IPS DF 4.7 (cell line): ENCODE measurements around the gene NDUFS5.
"Not testable (repeated sequence)": the region's sequence is repeated elsewhere in the genome, so short reads cannot be mapped to it uniquely, and the experiment has no call there.

Source experiments
- DNase-seq: peaks from one replicate; pipeline ENCODE4 v3.0.0-alpha.2; 2013; ENCODE audit warnings: low spot score; ENCODE audit errors: extremely low read depth

The NDUFS5 gene

GRCh38 chr1:39063191-39063590 is 37.0 kb downstream of the NDUFS5 start:
- no peak for DNase-seq

GRCh38 chr1:39063775-39064174 is 37.6 kb downstream of the NDUFS5 start:
- no peak for DNase-seq

- no peak for DNase-seq
Observed at GRCh38 chr1:39065542-39065941, 39.4 kb downstream of the NDUFS5 start.

GRCh38 chr1:39068227-39068626 is 42.1 kb downstream of the NDUFS5 start:
- not testable (repeated sequence) for DNase-seq

GRCh38 chr1:39071557-39071956 is 45.4 kb downstream of the NDUFS5 start:
- DNase-seq = not testable (repeated sequence)

GRCh38 chr1:39076127-39076798 is 50.1 kb downstream of the NDUFS5 start:
- DNase-seq = no peak

- no peak for DNase-seq
Observed at GRCh38 chr1:39076799-39077148, 50.6 kb downstream of the NDUFS5 start.

GRCh38 chr1:39080269-39080826 is 54.2 kb downstream of the NDUFS5 start:
- DNase-seq = no peak

GRCh38 chr1:39080831-39081270 is 54.7 kb downstream of the NDUFS5 start:
- DNase-seq = no peak

- DNase-seq = no peak
Observed at GRCh38 chr1:39081271-39082009, 55.3 kb downstream of the NDUFS5 start.

- no peak for DNase-seq
Observed at GRCh38 chr1:39082010-39082799, 56.1 kb downstream of the NDUFS5 start.

- no peak for DNase-seq
Observed at GRCh38 chr1:39082811-39083576, 56.8 kb downstream of the NDUFS5 start.

- no peak for DNase-seq
Observed at GRCh38 chr1:39084191-39084590, 58.0 kb downstream of the NDUFS5 start.
